Posterior cingulate gyrus (tissue), 11 donors: ENCODE results near the gene NUMB.

Experiments used
- DNase-seq, 10 donors: peaks; one replicate each; pipeline versions ENCODE4 v3.0.0 to v3.0.0-alpha.2; 2020 to 2021; ENCODE audit warnings: mixed read lengths in 3 of 10
- intact Hi-C: fragments of 100-400 bp; cut with DNase I; formaldehyde crosslinking; loops from one replicate; pipeline ENCODE4 v1.15.1; 2023

Gene NUMB

DNA sequence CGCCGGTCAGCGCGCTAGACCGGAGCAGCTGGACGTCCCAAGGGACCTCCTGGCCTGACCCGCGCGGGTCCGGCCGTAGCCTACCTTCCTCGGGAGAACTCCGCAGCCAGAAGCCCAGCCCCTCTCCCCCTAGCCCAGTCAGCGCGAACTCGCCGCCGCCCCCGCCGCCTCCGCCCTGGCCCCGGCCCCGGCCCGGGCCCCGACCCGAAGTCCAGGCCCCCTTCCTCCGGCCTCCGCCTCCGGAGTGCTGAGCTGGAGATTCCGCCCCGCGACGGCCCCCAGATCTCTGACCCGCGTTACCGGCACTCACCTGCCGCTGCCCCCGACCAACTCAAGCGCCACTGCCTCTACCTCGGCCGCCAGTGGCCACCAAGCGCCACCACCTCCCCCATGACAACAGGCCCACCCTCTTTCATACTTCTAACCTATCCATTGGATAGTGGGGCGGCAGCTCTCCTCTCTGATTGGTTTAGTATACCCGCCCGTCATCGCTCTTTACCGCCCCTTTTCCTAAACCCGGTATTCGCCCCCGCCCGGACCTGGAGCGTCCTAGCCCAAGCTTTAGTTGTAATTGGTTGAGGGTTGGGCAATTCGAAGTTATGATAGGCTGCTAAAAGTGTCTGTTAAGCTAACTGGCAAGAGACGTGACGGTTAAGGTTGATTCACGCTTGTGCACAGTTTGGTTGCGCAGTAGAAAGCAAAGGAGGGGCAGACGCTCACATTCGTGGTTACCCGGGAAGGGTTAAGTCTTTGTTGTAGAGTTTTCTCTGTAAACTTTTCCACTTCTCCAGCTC lies at the start of gene NUMB:
NUMB (minus strand) TSS at position 364 of the 794 bp plus-strand sequence. CDS start 102,795 bp downstream, outside the sequence.
- peak; percentile 93 to 99 (median 96) for DNase-seq
- intact Hi-C loops, result no loop called here

DNA sequence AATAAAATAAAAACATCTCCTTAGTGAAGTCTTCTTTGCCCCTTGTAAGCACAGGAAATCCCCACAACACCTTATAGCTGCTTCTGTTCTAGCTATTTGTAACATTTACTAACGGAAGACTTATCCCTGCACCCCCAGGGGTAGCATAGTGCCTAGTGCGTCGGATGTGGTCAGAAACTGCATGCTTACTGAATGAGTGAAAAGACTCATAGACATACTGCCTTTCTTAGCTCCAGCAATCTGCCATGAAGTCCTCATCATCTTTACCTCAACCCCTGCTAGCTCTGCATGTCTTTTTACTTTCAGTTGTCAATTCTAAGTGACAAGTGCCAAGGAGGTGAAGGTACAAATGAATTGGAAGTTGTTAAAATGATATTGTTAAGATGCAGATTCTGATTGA lies 45.3 kb upstream of the NUMB start:
- DNase-seq, result no peak
- intact Hi-C loops, result no loop called here

DNA sequence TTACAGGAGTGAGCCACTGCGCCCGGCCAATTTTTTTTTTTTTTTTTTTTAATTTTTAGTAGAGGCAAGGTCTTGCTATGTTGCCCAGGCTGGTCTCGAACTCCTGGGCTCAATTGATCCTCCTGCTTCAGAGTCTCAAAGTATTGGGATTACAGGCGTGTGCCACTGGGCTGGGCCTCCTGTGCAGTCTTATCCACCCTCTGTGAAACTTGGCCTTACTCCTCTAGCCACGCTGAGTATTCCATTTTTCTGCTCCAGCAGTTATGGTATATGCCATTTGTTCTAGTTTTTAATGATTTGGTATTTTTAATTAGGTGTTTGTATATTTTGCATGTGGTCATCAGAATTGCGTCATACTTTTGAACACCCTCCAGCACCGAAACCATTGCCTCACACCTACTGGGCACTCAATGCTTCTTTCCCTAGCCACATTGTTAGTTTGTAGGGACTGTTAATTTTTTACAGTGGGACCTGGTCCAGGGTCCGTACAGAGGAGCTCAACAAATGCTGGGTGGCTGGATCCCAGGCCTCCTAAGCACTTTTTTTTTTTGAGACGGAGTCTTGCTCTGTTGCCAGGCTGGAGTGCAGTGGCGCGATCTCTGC lies 43.8 kb upstream of the NUMB start:
- no peak for DNase-seq
- intact Hi-C loops, result no loop called here

DNA sequence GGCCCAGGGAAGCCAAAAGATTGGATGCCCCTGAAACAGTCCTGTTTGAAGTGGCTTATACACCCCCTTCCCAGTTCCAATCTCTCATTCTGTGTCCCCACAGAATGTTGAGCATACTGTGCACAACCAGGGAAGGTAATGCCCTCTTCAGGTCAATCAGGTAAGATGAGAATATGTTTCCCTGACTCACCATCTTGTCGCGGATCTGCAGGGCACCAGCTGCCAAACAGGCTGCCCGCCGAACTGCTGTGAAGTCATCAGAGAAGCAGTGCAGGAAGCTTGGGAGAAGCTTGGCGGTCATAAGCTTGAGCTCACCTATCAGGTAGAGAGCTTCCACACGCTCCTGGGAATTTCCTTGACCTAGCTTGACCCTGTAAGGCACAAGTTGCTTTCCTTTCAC lies 42.0 kb upstream of the NUMB start:
- DNase-seq, result no peak
- intact Hi-C loops, result no loop called here

- no peak for DNase-seq
- intact Hi-C loops, result loop anchor here (5.0 kb wide), 1 partner anchor 73 kb away; the partner anchor contains the start of gene ACOT2
Measured at GRCh38 chr14:73494593-73494992, 36.2 kb upstream of the NUMB start.

DNA sequence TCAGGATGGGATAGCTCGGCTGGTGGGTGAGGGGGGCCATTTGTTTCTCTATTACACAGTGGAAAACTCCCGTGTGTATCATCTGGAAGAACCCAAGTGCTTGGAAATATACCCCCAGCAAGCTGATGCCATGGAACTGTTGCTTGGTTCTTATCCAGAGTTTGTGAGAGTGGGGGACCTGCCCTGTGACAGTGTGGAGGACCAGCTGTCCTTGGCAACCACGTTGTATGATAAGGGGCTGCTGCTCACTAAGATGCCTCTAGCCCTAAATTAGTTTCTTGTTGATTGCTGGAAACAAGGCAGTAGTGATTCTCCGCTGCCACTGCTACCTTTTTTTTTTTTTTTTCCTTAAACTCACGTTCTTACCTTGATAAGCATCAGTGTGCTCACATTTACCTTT lies 34.3 kb upstream of the NUMB start:
- intact Hi-C loops, result loop anchor here (5.0 kb wide), 1 partner anchor 75 kb away; the partner anchor contains the start of gene ACOT2
- DNase-seq, result no peak

- peak in 1 of 10 donors; percentile 53 for DNase-seq
- intact Hi-C loops, result loop anchor here (5.0 kb wide), 1 partner anchor 75 kb away; the partner anchor contains the start of gene ACOT2
Measured at GRCh38 chr14:73492043-73492552, 33.8 kb upstream of the NUMB start.

GRCh38 chr14:73491256-73492042 lies 33.1 kb upstream of the NUMB start:
- intact Hi-C loops, result loop anchor here (5.0 kb wide), 1 partner anchor 76 kb away; the partner anchor contains the start of gene ACOT2

DNA sequence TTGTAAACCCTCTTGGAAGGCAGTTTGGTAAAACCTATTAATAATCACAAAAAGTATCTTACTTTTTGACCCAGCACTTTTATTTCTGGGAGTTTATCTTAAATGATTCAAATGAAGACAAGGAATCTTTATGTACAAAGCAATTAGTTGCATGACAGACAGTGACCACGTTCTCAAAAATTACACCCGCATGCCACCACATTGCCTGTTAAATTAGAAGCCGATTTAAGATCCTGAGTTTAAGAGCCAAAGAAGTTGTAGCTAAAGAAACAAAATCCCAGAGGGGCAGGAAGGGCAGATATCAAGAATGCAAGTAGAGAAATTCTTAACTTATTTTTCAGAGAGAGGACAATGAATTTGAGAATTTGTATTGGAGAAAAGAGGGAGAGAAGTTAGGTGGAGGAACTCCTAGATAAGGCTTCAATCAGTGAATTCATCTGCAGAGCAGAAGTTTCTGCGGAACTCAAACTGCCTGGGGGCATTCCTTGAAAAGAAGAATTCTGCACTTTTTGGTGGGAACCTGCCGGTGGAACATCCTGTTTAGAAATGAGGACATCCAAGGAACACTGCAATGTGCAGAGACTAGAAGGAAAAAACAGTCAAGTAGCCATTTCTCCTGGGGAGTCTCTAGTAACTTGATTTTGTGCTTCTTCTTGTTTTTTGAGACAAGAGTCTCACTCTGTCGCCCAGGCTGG lies 31.3 kb upstream of the NUMB start:
- intact Hi-C loops, result loop anchor here (5.0 kb wide), 1 partner anchor 78 kb away; the partner anchor contains the start of gene ACOT2
- no peak for DNase-seq

More at GRCh38 chr14:73491256-73492042, 33.1 kb upstream of the NUMB start:
- peak; percentile 19 to 95 (median 56) for DNase-seq

- intact Hi-C loops, result no loop called here
- DNase-seq, result peak in 1 of 10 donors; percentile 44
Measured at GRCh38 chr14:73478684-73479083, 20.3 kb upstream of the NUMB start.

- intact Hi-C loops, result no loop called here
- no peak for DNase-seq
Measured at GRCh38 chr14:73477618-73478266, 19.4 kb upstream of the NUMB start.

- no peak for DNase-seq
- intact Hi-C loops, result no loop called here
Measured at GRCh38 chr14:73476451-73476931, 18.1 kb upstream of the NUMB start.

- no peak for DNase-seq
- intact Hi-C loops, result loop anchor here (5.0 kb wide), 1 partner anchor 303 kb away; no protein-coding TSS in a partner anchor
Measured at GRCh38 chr14:73474952-73475351, 16.6 kb upstream of the NUMB start.

- DNase-seq, result no peak
Measured at GRCh38 chr14:73472185-73473114, 14.1 kb upstream of the NUMB start.

DNA sequence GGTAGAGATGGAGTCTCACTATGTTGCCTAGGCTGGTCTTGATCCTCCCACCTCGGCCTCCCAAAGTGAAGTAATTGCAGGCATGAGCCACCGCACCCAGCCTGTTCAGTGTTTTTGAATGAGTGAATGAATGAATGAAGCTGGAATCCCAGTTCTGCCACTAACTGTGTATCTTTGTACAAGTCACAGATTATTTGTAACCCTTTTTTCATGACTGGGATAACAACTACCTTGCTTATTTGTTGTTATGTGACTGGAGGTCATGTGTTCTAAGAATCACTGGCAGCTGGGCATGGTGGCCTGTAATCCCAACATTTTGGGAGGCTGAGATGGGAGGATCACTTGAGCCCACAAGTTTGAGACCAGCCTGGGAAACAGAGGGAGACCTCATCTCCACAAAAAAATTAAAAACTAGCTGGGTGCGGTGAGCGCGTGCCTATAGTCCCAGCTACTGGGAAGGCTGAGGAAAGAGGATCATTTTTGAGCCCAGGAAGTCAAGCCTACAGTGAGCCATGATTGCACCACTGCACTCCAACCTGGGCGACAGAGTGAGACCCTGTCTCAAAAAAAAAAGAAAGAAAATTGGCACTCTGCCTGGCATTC lies 13.3 kb upstream of the NUMB start:
- no peak for DNase-seq
- intact Hi-C loops, result loop anchor here (1.0 to 5.0 kb wide), 2 partner anchors 176 to 299 kb away; no protein-coding TSS in a partner anchor

More at GRCh38 chr14:73472185-73473114, 14.1 kb upstream of the NUMB start:
- intact Hi-C loops, result loop anchor here (1.0 to 5.0 kb wide), 2 partner anchors 177 to 300 kb away; no protein-coding TSS in a partner anchor

DNA sequence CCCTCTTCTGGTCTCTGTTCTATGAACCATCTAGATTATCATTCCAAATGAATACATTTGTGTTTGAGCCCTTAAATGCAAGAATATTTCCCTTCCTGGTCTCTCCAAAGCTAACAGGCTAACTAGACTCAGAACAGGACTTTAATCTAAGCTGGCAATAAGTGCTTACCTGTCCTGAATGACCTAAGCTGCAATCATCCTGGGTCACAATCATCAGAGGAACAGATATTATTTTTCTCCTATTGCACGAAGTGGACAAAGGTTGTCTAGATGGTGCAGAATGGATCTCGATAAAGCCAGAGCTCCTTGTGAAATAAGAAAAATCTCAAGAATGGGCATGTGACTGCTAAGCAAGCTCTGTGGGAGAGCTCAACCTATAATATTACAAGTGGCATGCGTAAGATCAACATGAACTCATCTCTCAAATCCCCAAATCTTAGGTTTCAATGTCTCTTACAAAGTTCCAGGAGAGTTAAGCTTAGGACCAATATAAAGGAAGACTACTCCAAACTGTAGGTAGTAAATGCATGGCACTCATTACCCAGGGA lies 10.6 kb upstream of the NUMB start:
- intact Hi-C loops, result no loop called here

DNA sequence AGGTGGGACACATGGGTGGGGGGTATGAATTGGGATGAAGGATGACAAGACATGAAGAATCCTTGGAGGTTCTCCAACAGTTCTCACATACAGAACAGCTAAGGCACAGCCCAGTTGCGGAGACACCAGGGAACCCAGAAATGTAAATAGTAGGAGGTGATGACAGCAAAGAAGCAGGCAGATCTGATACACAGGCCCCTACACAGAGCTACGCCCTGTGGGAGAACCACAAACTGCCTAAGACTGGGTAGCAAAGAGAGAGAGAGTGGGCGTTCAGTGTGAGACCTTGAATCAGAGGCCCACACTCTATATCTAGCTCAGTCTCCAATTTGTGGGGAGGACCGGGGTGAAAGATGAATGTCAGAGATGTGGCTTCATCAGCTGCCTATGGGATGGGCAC lies 9.5 kb upstream of the NUMB start:
- DNase-seq, result no peak
- intact Hi-C loops, result no loop called here

More for the DNA sequence above, 10.6 kb upstream of the NUMB start:
- DNase-seq, result no peak
